IPS-NIHi7 (cell line): Measurements from ENCODE around the gene POMGNT1.

Source experiments
- DNase-seq: peaks from one replicate; pipeline ENCODE4 v3.0.0; 2012; ENCODE audit warnings: mixed read lengths; ENCODE audit errors: extremely low spot score

POMGNT1 gene

GRCh38 chr1:46210561-46210960, 12.3 kb upstream of the POMGNT1 start:
- DNase-seq, result no peak

- DNase-seq, result no peak
Measured at GRCh38 chr1:46206399-46206798, 8.2 kb upstream of the POMGNT1 start.

DNA sequence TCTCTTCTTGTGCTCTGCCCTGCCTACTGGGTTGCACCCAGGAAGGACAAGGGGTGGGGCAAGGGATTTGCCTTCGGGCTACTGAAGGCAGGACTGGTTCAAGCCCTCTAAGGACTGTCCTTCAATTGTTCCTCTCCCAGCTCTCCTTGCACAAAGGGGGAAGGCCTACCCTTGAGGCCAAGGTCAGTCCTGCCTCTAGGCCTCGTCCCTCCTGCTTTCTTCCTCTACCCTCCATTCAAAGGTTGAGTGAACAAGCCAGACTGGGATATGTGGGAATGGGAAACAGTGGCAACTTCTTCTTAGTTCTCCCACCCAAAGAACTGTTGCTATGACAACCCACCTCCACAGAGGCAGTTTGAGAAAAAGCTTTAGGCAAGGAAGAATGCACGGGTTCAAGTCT, 7.6 kb upstream of the POMGNT1 start:
- peak; percentile 12 for DNase-seq

GRCh38 chr1:46205141-46205540, 6.9 kb upstream of the POMGNT1 start:
- no peak for DNase-seq

- no peak for DNase-seq
Measured at GRCh38 chr1:46204406-46204742, 6.1 kb upstream of the POMGNT1 start.

DNA sequence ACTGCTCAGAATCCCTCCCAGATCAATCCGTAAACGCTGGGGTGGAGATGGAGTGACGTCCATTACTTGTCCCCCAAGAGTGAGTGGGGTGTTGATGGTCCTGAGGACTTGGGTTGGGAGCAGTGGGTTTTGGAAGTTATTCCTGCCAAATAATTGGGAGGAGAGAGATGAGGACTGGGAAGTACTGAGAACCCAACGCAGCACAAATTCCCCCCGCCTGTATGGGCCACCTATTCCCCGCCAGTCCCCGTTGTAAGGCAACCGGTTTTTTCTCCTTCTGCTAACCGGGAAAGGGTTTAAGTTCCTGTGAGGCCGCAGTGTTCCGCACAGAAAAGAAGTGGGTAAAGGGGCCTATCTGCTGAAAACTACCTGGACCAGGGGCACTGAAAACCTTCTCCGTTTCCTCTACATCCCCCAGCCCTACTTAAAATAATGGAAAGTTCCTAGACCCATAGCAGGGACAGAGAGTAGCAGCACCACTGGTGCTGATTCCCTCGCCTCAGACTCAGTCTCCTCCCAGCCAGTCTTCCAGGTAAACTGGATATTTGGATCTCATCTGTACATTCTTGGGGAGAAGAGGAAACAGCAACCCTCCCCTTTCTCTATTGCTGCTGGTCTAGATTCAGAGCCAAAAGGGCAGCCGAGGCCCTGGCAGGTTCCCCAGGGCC, 5.6 kb upstream of the POMGNT1 start:
- DNase-seq, result no peak

DNA sequence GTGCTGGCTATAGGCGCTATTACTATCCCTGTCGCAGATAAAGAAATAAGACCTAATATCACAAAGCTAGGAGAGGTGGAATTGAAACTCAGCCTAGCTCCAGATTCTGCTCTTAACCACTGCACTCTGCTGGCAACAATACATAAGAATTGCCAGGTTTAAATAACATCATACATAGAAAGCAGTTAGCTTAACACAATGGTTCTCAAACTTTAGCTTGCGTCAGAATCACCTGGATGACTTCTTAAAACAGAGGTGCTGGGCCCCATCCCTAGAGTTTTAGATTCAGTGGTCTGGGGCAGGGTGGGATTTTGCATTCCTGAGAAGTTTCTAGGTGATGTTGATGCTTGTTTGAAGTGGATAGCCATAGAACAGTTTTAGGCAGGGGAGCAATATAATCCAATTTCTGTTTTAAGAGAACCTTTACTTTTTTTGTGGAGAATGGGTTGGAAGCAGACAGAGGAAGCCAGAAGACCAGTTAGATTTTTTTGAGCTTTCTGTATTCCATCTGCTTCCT, 1.1 kb upstream of the POMGNT1 start:
- DNase-seq, result no peak

DNA sequence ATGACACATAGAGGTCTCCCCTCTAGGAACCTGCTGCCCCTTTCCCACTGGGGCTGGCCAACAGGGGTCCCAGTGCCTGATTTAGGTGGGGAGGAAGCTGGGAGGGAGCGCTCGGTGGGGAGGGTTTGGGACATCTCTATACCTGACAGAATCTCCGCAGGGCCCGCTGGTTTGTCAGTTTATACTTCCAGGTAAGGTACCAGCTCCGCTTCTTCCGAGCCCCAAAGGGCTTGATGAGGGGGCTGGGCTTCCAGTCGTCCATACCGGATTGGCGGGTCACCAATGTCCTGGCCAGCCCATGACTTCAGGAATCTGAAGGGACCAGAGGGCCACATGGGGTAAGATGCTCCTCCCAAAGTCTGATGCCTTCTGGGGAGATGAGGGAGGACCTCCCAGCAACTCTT, 672 bp downstream of the POMGNT1 start:
- DNase-seq, result no peak

DNA sequence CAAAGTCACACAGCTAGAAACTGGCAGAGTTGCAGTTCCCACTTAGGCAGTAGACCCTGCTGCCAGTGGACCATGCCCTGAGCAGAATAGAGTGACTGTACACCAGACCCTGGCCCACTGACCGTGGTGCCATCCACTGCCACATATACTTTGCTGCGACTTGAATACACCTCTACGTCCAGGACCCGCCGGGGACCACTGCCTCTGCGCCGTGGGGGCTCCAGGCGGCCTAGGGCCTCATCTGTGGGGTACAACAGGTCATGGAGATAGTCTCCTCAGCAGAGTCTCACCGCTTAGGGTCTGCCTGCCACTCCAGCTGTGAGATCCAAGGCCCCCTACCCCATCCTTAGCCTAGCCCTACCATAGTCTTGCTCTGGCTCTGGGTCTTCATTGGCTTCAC, 1.6 kb downstream of the POMGNT1 start:
- no peak for DNase-seq

DNA sequence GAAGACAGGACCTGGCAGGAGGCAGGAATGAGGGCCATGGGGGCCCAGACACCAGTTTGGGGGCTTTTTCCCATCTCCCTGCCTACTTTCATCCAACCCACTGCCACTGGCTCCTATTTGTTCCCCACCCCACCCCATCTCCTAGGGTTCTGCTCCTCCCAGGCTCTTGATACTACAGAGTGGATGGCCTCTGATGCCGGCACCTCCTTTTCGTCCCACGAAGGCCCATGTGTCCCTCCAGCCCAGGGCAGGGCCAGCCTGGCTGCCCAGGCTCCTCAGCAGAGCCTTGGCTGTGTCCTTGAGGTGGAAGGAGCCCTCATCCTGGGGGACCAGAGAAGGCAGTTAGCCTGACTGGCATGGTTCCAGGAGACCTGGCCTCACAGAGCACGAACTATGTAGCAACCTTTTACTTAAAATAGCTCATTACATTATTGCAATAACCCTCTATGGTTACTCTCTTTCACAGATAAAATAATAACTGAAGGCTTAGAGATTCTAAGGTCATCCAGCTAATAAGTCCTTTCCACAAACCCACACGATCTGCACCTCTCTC, 3.5 kb downstream of the POMGNT1 start:
- no peak for DNase-seq

GRCh38 chr1:46193984-46194570, 4.2 kb downstream of the POMGNT1 start:
- DNase-seq, result peak; percentile 43

DNA sequence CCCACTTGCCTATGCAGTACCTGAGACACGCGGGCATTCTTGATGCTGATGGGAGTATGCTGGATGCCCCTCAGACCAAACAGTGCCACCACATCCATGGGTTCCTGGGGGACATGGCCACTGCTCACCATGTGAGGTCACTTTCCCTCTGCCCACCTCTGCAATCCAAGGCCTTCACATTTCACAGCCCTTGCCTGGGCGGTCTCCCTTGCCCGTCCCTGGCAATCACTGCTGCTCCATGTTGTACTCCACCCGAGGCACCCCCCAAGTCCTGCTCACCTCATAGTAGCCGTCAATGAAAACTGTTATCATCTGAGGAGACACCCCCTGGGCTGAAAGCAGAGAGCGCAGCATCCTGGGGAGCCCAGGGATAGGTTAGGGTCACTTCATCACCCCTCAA, 4.9 kb downstream of the POMGNT1 start:
- no peak for DNase-seq

DNA sequence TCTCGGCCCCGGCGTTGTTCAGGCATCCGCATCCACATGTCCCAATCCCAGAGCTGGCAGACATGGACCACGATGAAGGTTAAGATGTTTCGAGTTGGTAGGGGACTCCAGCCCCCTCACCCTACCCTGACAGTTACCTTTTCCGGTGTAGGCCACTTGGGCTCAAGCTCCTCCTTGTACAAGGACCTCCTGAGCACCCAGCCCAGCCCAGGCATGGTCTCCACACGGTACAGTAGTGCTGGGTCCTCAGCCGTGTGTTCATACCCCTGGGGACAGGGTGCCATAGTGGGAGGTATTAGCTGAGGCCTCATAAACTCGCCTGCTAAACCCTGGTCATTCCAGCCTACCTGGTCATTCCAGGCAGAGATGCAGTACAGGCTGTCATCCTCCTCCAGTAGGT, 6.1 kb downstream of the POMGNT1 start:
- DNase-seq, result no peak

DNA sequence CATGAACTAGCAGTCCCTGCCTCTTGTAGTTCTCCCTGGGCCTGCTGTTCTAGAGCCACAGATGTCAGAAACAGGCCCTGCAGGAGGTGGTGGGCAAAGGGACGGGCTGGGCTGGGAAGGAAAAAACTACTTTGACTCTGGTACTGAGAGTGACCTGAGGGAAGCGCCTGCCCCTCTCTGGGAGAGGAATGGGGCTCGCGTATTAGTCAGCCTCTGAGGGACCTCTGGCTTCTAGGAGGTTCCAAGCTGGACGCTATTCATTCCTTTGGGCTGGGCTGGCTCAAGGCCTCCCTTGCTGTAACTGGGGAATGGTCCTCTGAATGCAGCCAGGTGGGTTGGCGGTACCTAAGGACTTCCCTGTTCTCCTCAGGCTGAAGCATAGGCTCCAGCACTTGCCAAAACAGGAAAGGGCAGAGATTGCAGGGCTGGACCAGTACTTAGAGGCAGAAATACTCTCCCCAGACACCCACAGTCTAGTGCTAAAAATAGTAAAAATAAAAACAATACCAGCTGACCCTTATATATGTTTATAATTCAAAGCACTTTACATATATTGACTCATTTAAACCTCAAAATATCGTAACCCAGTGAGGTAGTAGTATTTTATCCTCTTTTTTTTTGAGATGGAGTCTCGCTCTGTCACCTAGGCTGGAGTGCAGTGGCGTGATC, 7.1 kb downstream of the POMGNT1 start:
- no peak for DNase-seq

DNA sequence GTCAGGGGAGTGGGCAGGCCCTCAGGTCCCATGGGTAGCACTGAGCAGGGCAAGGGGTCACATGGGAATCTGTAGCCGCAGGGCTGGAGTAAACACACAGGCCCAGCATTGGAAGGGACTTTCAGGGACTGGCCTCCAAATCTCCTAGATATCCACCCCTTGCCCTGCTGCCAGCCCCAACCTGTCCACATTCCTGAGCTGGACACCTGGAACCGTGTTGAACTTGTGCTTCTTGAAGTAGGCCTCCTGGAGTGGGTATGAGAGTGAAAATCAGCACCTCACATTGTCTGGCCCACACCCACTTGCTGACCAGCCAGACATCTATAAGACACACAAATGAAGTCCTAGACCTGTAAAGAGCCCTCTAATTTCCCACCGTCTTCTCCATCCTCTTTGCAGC, 7.7 kb downstream of the POMGNT1 start:
- no peak for DNase-seq

DNA sequence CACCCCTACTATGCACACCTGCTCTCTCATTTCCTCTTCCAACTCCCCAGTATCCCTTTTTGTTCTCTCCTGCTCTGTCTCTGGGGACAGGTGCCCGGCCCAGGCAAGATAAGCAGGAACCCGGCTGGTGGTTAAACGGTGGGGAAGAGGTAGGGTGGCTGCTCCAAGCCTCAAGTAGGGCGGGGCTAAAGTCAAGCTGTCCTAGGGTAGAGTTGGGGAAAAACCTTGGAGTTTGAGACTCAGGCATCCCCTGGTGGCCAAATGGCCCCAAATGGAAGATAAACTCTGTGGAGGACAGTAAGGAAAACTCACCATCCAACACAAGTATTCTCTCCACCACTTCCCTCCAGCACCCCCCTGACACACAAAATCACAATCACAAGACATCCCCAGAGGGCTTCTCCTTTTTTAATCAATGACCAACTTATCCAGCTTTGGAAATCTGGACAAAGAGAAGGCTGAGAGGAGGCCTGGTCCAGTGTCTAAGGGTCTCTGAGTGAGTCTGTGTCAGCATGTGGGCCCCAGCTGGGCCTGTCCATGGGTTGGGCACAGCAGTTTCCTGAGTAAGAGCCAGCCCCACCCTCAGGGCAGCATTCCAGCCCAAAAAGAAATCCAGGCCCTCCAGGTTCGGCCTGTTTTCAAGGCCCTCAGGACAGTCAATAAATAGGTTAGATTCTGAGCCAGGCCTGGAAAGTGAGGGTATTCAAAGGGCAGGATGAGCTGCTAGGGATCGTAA, 9.8 kb downstream of the POMGNT1 start:
- no peak for DNase-seq

GRCh38 chr1:46187106-46187869, 10.9 kb downstream of the POMGNT1 start:
- DNase-seq, result no peak

DNA sequence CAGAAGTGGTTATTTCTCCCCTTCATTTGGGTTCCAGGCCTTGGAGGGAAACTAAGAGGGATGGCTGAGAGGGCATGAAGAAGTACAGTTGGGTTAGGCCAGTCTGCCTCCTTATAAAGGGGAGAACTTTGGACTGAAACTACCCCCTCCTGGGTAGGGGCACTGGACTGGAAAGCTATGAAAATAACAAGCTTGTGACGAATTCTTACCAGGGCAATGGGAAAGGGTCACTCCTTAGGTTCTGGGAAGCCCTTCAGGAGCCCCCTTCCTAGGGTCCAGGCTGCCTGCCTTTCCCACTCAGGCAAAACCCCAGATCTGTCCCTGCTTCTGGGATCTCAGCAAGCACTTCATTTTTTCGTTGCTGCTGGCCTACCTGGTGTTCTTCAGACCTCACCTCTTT, 12.2 kb downstream of the POMGNT1 start:
- no peak for DNase-seq

- no peak for DNase-seq
Measured at GRCh38 chr1:46184920-46185658, 13.1 kb downstream of the POMGNT1 start.

DNA sequence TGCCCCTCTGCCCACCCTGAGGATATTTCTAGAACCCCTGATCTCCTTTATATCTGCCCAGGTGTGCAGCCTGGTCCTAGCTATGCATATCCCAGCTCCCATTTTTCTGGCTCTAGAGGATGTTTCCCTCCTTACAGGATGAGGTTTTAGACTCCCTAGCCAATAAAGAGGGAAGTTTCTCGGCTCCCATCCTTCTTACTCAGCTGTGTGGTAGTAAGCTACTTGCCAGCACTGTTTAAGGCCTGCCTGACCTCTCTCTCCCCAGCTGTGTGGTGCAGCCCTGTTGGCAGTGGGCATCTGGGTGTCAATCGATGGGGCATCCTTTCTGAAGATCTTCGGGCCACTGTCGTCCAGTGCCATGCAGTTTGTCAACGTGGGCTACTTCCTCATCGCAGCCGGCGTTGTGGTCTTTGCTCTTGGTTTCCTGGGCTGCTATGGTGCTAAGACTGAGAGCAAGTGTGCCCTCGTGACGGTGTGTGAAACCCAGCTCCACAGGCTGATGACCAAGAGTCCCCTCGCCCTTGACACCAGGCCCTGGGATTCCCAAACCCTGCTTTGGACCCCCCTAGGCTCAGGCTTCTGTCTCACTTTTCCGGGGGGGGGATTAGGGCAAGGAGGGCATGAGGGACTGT, 14.2 kb downstream of the POMGNT1 start:
- DNase-seq, result no peak
